ENCODE results near the gene HDAC4. TPM values are rescaled to one million over a fixed set of nuclear protein-coding genes. Genes with fewer than 3 reads are reported as not detected.

HDAC4 gene
- total RNA-seq, 1 experiment from 2014 or later: 40.1 TPM

DNA sequence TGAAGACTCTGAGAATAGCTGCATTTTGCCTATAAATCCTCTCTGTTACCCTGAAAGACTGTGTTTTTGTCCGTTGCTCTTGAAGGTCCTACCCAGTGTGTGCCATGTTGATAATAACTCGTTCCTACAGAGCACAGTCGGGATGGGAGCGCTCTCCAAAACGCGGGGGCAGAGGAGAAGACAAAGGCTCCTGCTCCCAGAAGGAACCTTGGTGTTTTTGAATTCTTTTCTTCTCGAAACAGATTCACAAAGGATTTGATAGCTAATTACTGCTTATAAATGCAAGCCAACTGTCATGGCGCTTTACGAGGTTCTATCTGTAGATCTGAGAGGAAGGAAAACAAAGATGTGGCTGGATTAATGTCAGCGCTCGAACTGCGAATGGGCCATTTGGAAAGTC, 19.3 kb upstream of the HDAC4 start:
- POLR2A ChIA-PET: no interaction called here
- no peaks in the 10 kb centered on the region for H3K4me1 ChIP-seq (ENCODE audit: control insufficient read depth, insufficient read depth, low read length)

DNA sequence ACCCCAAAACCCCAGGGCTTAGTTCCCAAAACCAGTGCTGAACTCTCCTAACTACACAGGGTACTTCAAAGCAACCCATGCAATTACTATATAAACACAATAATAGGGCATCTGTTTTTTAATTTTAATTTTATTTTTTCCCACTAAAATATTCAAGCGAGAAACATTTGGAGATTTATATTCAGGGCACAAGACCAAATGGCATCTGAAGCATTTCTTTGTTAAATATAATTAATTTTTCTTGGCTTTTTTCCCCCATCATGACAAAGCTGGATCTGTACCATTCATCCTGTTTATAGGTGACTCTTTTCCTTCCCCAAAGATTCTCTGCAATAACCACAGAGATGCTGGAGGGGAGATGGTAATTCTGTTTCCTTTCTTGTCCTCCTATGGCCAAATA, 18.1 kb upstream of the HDAC4 start:
- CTCF ChIA-PET: no interaction called here
- H3K27me3 ChIP-seq (ENCODE audit: control insufficient read depth, insufficient read depth, low read length): peaks cover 6% of the 10 kb centered on the region
- no peaks in the 10 kb centered on the region for H3K36me3 ChIP-seq (ENCODE audit: control insufficient read depth, insufficient read depth, low read length)
- H3K4me3 ChIP-seq (ENCODE audit: low read depth in 2 of 2, low read length in 2 of 2): no peak overlapping the region
- POLR2A ChIA-PET: no interaction called here
- intact Hi-C loops (cut with micrococcal nuclease; ENCODE audit: unreplicated experiment): no loop called here
- H3K4me1 ChIP-seq (ENCODE audit: control insufficient read depth, insufficient read depth, low read length): no peaks in the 10 kb centered on the region
- no TSS peak for BruUV-seq (replicated peaks)
- ATAC-seq: no peak
- no peak overlapping the region for H3K27ac ChIP-seq (ENCODE audit: low read length)
- TF ChIP-seq, protein P1, sequence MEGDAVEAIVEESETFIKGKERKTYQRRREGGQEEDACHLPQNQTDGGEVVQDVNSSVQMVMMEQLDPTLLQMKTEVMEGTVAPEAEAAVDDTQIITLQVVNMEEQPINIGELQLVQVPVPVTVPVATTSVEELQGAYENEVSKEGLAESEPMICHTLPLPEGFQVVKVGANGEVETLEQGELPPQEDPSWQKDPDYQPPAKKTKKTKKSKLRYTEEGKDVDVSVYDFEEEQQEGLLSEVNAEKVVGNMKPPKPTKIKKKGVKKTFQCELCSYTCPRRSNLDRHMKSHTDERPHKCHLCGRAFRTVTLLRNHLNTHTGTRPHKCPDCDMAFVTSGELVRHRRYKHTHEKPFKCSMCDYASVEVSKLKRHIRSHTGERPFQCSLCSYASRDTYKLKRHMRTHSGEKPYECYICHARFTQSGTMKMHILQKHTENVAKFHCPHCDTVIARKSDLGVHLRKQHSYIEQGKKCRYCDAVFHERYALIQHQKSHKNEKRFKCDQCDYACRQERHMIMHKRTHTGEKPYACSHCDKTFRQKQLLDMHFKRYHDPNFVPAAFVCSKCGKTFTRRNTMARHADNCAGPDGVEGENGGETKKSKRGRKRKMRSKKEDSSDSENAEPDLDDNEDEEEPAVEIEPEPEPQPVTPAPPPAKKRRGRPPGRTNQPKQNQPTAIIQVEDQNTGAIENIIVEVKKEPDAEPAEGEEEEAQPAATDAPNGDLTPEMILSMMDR (IDR thresholded peaks at IDR 0.05): no peak
- TF ChIP-seq POLR2AphosphoS5 (IDR thresholded peaks at IDR 0.05; ENCODE audit: low read depth, low read length) (no peak), TCF7L2 (IDR thresholded peaks at IDR 0.05; ENCODE audit: low read depth, low read length) (no peak), SIN3A (IDR thresholded peaks at IDR 0.05; ENCODE audit: borderline replicate concordance, insufficient read depth, low read depth, low read length) (no peak)
- TF ChIP-seq, protein P2, sequence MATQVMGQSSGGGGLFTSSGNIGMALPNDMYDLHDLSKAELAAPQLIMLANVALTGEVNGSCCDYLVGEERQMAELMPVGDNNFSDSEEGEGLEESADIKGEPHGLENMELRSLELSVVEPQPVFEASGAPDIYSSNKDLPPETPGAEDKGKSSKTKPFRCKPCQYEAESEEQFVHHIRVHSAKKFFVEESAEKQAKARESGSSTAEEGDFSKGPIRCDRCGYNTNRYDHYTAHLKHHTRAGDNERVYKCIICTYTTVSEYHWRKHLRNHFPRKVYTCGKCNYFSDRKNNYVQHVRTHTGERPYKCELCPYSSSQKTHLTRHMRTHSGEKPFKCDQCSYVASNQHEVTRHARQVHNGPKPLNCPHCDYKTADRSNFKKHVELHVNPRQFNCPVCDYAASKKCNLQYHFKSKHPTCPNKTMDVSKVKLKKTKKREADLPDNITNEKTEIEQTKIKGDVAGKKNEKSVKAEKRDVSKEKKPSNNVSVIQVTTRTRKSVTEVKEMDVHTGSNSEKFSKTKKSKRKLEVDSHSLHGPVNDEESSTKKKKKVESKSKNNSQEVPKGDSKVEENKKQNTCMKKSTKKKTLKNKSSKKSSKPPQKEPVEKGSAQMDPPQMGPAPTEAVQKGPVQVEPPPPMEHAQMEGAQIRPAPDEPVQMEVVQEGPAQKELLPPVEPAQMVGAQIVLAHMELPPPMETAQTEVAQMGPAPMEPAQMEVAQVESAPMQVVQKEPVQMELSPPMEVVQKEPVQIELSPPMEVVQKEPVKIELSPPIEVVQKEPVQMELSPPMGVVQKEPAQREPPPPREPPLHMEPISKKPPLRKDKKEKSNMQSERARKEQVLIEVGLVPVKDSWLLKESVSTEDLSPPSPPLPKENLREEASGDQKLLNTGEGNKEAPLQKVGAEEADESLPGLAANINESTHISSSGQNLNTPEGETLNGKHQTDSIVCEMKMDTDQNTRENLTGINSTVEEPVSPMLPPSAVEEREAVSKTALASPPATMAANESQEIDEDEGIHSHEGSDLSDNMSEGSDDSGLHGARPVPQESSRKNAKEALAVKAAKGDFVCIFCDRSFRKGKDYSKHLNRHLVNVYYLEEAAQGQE (IDR thresholded peaks at IDR 0.05; ENCODE audit: insufficient read depth in 1 of 2, low read depth in 2 of 2, low read length in 1 of 2): no peak
- no peaks in the 10 kb centered on the region for H3K9me3 ChIP-seq (ENCODE audit: control insufficient read depth, insufficient read depth, low read depth, low read length)
- no peak for DNase-seq (ENCODE audit: low read depth, low spot score)
- in situ Hi-C loops (cut with HindIII; ENCODE audit: low pct_unique_long_range_greater_than_20kb, low sequenced_read_pairs): no loop called here

More for the DNA sequence above, 19.3 kb upstream of the HDAC4 start:
- Histone ChIP-seq H3K27me3 (ENCODE audit: control insufficient read depth, insufficient read depth, low read length) (peaks cover 6% of the 10 kb centered on the region), H3K9me3 (ENCODE audit: control insufficient read depth, insufficient read depth, low read depth, low read length) (no peaks in the 10 kb centered on the region), H3K4me3 (ENCODE audit: low read depth in 2 of 2, low read length in 2 of 2) (no peak overlapping the region), H3K27ac (ENCODE audit: low read length) (no peak overlapping the region), H3K36me3 (ENCODE audit: control insufficient read depth, insufficient read depth, low read length) (no peaks in the 10 kb centered on the region)
- DNase-seq (ENCODE audit: low read depth, low spot score) (no peak), ATAC-seq (no peak)
- intact Hi-C loops (cut with micrococcal nuclease; ENCODE audit: unreplicated experiment): no loop called here
- in situ Hi-C loops (cut with HindIII; ENCODE audit: low pct_unique_long_range_greater_than_20kb, low sequenced_read_pairs): no loop called here
- CTCF ChIA-PET: no interaction called here
- TF ChIP-seq, protein P2 (IDR thresholded peaks at IDR 0.05; ENCODE audit: insufficient read depth in 1 of 2, low read depth in 2 of 2, low read length in 1 of 2): no peak
- TF ChIP-seq, protein P1 (IDR thresholded peaks at IDR 0.05): no peak
- no peak for TF ChIP-seq SIN3A (IDR thresholded peaks at IDR 0.05; ENCODE audit: borderline replicate concordance, insufficient read depth, low read depth, low read length)
- no peak for TF ChIP-seq TCF7L2 (IDR thresholded peaks at IDR 0.05; ENCODE audit: low read depth, low read length)
- no peak for TF ChIP-seq POLR2AphosphoS5 (IDR thresholded peaks at IDR 0.05; ENCODE audit: low read depth, low read length)
- no TSS peak for BruUV-seq (replicated peaks)
